Omental fat pad (tissue), 4 donors: ENCODE measurements around the gene SS18L1. TPM values are rescaled to one million over a fixed set of nuclear protein-coding genes. Genes with fewer than 3 reads are reported as not detected.

Experiments used
- ATAC-seq: fragments of 150-250 bp; one replicate; pipeline ENCODE4 v1.9.1; 2016; ENCODE audit warnings: mild to moderate bottlenecking, moderate library complexity; ENCODE audit not compliant: low FRiP score
- DNase-seq: peaks from one replicate; pipeline ENCODE4 v3.0.0-alpha.2; 2019; ENCODE audit warnings: low spot score
- CTCF ChIP-seq, 3 donors: fragments of 450-650 bp; IDR thresholded peaks; one replicate each; pipeline ENCODE4 v1.5.1; 2016 to 2017; ENCODE audit warnings: antibody characterized with exemption in 3 of 3, mild to moderate bottlenecking in 3 of 3, moderate library complexity in 2 of 3
- total RNA-seq, 4 donors: library from RNA; depleted of rRNA; stranded (reverse); fragments of >200 nt; gene quantifications; one replicate each; pipeline ENCODE4 v1.1.0, GENCODE V29; 2016

The SS18L1 gene
- total RNA-seq, 4 donors from 2014 or later = 10.3 to 23.4 (median 12.3) TPM

- no peak for ATAC-seq
- no peak for DNase-seq
- no peak for TF ChIP-seq CTCF (IDR thresholded peaks at IDR 0.05)
These were observed 35.6 kb downstream of the SS18L1 start for GRCh38 chr20:62179162-62179504.

GRCh38 chr20:62181808-62182207, 38.2 kb downstream of the SS18L1 start:
- no peak for ATAC-seq
- no peak for TF ChIP-seq CTCF (IDR thresholded peaks at IDR 0.05)
- DNase-seq = no peak

GRCh38 chr20:62182469-62183425, 39.2 kb downstream of the SS18L1 start, which contains the start of gene MTG2:
Gene MTG2, plus strand, starts transcription at chr20:62183028. Its CDS starts 10,393 bp downstream, at chr20:62193421.
- no peak for TF ChIP-seq CTCF (IDR thresholded peaks at IDR 0.05)
- ATAC-seq (peak; percentile 94), DNase-seq (peak; percentile 78)

DNA sequence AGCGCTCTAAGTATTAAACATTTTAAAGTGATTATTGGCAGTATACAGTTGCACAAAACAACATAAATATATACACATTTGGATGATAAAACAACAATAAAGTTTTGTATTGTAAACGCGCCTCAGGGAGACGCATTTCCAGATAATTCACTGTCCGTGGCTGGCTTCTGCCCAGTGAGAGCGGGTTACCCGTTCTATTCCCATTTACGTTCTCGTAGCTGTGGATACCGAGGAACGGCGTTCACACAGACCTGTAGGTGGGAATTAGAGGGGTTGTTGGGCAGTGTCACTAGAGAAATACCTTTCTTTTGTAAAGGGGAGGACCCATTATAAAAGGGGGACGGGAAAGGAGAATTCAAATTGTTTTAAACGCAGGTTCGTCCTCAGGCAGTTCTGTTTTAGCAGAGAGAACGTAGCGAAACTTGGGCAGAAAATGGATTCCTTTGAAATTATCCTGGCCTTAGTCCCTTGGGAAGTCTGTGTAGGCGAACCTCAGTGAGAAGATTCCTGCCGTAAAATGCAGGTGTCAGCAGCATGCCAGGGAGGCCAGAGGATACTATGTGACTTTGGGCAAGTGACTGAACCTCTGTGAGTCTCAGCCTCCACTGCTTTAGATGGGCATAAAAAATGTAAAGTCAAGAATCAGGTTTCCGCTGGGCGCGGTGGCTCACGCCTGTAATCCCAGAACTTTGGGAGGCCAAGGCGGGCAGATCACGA, 40.0 kb downstream of the SS18L1 start:
- no peak for ATAC-seq
- TF ChIP-seq CTCF (IDR thresholded peaks at IDR 0.05) = no peak
- no peak for DNase-seq

DNA sequence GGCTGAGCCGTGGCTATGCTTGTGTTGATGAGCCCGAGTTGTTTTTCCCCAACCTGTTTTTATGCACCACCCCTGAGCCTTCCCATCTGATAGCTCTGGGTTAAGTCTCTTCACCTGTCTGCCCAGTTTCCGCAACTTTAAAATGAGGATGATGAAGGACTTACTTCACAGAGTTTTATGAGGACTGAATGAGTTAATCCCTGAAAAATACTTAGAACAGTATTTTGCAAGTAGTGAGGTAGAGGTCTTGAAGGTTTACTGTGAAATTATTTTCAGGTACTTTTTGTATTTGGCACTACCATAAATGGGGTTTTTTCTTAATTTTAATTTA, 42.5 kb downstream of the SS18L1 start:
- ATAC-seq = no peak
- no peak for DNase-seq
- TF ChIP-seq CTCF (IDR thresholded peaks at IDR 0.05) = no peak

- ATAC-seq (no peak), DNase-seq (no peak)
- no peak for TF ChIP-seq CTCF (IDR thresholded peaks at IDR 0.05)
These were observed 43.6 kb downstream of the SS18L1 start for GRCh38 chr20:62186887-62187866.
